Retina (tissue), 1 donor: Measurements from ENCODE around the gene THPO.
"Not testable (repeated sequence)": the region's sequence is repeated elsewhere in the genome, so short reads cannot be mapped to it uniquely, and the experiment has no call there.

Experiments
- DNase-seq: peaks from one replicate; pipeline ENCODE4 v3.0.0-alpha.2; 2016

THPO gene

DNA sequence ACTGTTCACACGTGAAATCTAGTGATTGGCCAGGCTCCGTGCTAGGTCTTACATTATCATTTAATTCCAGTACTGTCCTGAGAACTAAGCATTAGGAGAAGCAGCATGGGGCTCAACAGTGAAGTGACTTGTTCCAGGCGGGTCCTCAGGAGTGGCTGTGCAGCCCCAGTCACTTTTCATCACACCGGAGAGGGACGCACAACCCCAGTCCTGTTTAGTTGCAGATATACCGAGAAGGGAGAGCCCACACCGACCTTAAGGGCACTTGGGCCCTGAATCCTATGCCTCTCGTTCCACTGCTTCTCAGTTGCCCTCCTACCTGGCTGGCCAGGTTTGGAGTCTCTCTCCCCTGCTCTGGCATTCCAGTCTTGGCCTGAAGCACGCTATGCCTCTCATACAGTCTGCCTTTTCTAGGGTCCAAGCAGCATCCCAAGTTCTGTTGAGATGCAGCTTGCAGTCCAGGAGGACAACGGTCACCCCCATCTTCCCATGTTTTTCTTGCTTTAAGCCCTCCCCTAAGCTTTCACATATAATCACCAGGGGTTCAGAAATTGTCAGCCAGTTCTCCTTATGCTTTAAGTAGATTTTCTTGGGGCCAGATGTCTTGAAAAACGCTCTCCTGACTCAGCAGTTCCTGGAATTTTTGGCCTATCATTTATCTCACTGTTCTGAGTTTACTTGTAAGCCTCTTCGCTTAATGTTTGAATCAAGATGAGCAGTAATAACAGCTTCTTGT lies 30.5 kb downstream of the THPO start:
- DNase-seq: no peak

GRCh38 chr3:184346480-184347190 lies 31.4 kb downstream of the THPO start:
- DNase-seq: no peak

DNA sequence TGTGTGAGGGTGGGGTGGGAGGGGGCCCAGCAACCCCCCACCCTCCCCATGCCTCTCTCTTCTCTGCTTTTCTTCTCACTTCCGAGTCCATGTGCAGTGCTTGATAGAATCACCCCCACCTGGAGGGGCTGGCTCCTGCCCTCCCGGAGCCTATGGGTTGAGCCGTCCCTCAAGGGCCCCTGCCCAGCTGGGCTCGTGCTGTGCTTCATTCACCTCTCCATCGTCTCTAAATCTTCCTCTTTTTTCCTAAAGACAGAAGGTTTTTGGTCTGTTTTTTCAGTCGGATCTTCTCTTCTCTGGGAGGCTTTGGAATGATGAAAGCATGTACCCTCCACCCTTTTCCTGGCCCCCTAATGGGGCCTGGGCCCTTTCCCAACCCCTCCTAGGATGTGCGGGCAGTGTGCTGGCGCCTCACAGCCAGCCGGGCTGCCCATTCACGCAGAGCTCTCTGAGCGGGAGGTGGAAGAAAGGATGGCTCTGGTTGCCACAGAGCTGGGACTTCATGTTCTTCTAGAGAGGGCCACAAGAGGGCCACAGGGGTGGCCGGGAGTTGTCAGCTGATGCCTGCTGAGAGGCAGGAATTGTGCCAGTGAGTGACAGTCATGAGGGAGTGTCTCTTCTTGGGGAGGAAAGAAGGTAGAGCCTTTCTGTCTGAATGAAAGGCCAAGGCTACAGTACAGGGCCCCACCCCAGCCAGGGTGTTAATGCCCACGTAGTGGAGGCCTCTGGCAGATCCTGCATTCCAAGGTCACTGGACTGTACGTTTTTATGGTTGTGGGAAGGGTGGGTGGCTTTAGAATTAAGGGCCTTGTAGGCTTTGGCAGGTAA lies 32.5 kb downstream of the THPO start:
- peak; percentile 72 for DNase-seq

DNA sequence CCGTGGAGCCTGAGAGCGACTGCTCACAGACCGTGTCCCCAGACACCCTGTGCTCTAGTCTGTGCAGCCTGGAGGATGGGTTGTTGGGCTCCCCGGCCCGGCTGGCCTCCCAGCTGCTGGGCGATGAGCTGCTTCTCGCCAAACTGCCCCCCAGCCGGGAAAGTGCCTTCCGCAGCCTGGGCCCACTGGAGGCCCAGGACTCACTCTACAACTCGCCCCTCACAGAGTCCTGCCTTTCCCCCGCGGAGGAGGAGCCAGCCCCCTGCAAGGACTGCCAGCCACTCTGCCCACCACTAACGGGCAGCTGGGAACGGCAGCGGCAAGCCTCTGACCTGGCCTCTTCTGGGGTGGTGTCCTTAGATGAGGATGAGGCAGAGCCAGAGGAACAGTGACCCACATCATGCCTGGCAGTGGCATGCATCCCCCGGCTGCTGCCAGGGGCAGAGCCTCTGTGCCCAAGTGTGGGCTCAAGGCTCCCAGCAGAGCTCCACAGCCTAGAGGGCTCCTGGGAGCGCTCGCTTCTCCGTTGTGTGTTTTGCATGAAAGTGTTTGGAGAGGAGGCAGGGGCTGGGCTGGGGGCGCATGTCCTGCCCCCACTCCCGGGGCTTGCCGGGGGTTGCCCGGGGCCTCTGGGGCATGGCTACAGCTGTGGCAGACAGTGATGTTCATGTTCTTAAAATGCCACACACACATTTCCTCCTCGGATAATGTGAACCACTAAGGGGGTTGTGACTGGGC lies 33.3 kb downstream of the THPO start:
- peak; percentile 43 for DNase-seq

DNA sequence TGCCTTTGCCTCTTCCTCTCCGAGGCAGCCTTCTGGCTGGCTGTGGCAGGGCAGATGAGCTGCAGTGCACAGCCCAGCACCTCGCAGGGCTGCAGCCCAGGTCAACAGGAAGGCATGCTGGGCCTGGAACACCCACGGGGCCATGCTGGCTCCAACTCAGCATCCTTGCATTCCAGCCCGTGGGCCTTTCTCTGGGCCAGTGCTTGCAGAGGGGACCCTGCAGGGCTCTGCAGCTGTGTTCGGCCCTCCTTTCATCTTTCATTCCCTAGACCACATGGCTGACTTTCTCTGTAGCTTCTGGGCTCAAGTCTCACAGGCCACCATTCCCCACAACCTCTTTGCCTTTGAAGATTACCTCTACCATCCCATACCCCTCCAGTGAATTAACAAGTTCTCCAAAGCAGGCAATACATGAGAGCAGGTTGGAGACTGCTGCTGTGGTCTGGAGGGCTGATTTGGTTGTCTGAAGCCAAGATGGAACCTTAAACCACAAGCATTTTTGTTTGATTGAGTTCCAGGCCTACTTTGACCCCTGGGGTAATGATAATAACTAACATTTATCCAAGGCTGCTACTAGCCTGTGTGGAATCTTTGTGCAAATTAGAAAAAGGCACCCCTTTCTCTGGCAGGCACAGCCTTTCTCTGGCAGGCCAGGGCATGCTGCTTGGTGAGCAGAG lies 34.7 kb downstream of the THPO start:
- DNase-seq: no peak

GRCh38 chr3:184341925-184342324 lies 36.1 kb downstream of the THPO start:
- DNase-seq: no peak

DNA sequence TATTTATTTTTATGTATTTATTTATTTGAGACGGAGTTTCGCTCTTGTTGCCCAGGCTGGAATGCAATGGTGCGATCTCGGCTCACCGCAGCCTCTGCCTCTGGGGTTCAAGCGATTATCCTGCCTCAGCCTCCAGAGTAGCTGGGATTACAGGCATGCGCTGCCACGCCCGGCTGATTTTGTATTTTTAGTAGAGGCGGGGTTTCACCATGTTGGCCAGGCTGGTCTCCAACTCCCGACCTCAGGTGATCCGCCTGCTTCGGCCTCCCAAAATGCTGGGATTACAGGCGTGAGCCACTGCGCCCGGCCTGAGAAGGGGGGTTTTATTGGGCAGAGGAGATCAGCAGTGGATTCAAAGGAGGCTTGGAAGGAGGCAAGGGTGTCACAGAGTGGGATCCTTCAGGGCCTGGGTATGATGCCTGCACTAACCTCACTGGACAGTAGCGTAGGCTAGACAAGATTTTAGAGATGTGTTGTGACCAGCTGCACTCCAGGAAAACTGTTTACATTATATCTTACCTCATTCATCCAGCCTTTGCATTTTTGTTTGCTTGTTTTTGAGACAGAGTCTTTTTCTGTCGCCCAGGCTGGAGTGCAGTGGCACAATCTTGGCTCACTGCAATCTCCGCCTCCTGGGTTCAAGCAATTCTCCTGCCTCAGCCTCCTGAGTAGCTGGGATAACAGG lies 38.4 kb downstream of the THPO start:
- DNase-seq: not testable (repeated sequence)

GRCh38 chr3:184339001-184339400 lies 39.0 kb downstream of the THPO start:
- no peak for DNase-seq

GRCh38 chr3:184338511-184338945 lies 39.5 kb downstream of the THPO start:
- peak; percentile 94 for DNase-seq

DNA sequence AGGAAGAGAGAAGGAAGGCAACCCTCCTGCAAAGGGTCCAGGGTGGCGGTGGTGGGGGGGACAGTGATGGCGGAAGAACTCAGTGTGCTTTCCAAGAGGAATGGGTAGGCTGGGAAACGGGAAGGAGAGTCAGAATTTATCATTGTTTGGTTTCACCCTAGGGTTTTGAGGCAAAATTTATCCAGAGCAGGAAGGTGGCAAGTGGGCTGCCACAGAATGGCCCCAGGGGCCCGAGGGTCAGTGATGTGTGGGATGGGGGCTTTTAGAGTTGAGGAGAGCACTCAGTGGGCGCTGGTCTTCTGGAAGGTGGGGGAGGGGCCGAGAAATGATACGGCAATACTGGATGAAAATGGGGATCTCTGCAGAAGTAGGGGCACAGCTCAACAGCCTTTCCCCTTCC lies 40.0 kb downstream of the THPO start:
- DNase-seq: no peak

DNA sequence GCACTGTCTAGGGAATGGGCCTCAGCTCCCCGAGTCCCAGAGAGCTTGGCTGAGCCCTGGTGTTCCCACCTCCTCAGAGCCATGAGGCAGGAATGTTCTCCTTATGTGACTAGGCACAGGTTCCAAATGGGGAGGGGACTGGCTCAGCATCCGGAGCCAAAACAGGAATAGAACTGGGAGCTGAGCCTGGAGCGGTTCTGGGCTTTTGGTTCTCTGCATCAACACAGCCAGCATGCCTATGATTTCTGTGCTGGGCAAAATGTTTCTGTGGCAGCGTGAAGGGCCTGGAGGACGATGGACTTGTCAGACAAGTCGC lies 40.6 kb downstream of the THPO start, which contains the start of gene FAM131A:
FAM131A (plus strand) TSS at position 202 of the 316 bp plus-strand sequence; CDS start at position 233, 31 bp downstream.
- no peak for DNase-seq

DNA sequence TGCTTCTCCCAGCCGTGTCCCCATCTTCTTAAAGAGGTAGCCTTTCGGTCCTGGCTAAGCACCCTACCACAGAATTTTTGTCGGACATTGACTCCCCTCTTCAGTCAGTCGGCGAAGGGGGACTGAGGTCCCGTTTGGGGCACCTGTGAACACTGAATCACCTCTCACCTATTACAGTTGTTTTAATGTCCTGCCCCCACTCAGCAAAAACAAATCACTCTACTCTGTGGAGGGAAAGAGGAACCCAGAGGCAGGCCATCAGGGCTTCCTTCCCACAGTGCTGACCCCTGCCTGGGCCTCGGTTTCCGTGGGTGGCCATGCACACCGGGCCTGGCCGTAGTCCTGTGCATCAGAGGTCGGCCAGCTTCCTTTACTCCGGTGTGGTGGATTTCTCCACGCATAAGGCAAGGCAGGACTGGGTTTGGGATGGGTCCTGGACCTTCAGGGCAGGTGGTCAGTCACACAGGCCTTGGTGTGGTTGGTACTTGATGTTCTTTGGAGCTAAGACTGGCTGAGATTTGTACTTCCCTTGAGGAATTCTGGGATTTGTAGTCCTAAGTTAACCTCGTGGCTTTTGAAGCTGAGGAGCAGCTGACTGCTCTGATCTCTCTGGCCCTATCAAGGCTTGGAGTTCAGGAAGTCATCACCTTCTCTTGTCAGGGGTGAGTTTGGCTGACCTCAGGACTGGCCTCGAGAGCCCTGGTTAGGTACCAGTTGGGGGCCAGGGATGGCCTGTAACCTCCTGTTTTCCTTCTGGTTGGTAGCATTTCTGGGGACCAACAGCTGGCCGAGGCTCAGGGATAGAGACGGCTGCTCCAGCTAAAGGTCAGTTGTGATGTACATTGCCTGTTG lies 41.2 kb downstream of the THPO start:
- DNase-seq: peak; percentile 81

GRCh38 chr3:184335661-184336546 lies 42.1 kb downstream of the THPO start:
- peak; percentile 93 for DNase-seq

- DNase-seq: no peak
Observed at GRCh38 chr3:184335291-184335660, 42.7 kb downstream of the THPO start.

DNA sequence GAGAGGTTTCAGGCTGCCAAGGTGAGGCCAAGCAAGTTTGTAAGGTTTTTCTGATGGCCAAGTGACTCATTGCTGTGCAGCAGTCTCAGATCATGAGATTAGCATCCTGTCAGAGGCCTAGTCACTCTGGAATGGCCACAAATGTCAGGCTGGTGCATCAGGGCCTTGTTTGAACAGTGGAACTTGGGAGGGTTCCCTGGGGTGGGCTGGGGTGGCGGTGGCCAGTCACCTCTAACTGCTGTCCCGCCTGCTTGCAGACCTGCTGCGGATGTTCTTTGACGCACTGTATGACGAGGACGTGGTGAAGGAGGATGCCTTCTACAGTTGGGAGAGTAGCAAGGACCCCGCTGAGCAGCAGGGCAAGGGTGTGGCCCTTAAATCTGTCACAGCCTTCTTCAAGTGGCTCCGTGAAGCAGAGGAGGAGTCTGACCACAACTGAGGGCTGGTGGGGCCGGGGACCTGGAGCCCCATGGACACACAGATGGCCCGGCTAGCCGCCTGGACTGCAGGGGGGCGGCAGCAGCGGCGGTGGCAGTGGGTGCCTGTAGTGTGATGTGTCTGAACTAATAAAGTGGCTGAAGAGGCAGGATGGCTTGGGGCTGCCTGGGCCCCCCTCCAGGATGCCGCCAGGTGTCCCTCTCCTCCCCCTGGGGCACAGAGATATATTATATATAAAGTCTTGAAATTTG lies 43.4 kb downstream of the THPO start:
- no peak for DNase-seq

DNA sequence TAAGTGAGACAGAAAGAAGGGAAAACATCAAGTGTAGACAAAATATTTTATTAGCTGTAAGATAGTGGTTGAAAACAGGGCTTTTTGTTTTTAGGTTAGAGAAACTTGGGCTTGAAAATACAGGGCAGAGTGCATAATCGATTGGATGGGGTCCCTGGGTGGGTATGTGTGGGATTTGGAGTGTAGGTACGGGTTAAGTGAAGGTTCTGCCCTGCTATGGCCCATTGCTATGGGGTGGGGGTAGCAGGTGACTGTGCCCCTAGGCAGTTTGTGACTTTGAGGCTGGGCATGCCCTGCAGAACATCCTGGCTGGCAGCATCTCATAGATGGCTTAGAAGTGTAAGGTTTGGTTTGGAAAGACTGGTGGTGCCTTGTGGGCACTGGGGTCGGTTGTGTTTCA lies 44.3 kb downstream of the THPO start:
- DNase-seq: no peak

- DNase-seq: no peak
Observed at GRCh38 chr3:184333190-184333589, 44.8 kb downstream of the THPO start.

GRCh38 chr3:184332370-184333090 lies 45.5 kb downstream of the THPO start:
- DNase-seq: no peak
